ENCODE measurements around the gene PLAGL1.

Gene PLAGL1

DNA sequence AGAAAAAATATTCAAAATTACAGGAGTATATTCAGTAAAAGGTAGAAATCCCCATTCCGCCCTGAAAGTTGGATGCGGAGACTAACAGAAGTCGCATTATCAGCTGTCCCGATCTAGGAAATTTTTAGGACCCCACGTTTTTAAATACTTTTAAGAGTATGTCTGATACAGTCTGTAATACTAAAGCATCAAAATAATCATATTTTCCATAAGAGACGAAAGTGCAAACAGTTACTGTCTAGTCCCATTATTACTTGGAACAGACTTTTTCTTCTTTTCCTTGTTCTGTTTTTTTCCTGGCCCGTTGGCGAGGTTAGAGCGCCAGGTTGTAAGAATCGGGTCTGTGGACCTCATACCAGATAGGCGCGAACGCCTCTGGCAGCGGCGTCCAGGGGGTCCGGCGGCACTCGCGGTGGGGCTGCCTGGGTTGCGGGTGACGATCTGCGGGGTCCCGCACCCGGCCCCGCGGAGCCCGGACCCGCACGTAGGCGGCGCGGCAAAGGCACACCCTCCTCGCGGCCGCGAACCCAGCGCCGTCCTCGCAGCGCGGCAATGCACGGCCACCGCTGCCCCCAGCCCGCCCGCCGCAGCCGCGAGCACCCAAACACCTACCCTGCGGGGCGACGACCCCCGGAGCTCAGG lies 460 bp downstream of the PLAGL1 start:
- TF ChIP-seq, protein P1, sequence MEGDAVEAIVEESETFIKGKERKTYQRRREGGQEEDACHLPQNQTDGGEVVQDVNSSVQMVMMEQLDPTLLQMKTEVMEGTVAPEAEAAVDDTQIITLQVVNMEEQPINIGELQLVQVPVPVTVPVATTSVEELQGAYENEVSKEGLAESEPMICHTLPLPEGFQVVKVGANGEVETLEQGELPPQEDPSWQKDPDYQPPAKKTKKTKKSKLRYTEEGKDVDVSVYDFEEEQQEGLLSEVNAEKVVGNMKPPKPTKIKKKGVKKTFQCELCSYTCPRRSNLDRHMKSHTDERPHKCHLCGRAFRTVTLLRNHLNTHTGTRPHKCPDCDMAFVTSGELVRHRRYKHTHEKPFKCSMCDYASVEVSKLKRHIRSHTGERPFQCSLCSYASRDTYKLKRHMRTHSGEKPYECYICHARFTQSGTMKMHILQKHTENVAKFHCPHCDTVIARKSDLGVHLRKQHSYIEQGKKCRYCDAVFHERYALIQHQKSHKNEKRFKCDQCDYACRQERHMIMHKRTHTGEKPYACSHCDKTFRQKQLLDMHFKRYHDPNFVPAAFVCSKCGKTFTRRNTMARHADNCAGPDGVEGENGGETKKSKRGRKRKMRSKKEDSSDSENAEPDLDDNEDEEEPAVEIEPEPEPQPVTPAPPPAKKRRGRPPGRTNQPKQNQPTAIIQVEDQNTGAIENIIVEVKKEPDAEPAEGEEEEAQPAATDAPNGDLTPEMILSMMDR (IDR thresholded peaks at IDR 0.05; ENCODE audit: low read length, missing control alignments), result no peak
- DNase-seq (ENCODE audit: low read depth), result no peak
- H3K4me3 ChIP-seq (replicated peaks; ENCODE audit: low read depth, low read length), result peak overlapping the region; percentile 75

DNA sequence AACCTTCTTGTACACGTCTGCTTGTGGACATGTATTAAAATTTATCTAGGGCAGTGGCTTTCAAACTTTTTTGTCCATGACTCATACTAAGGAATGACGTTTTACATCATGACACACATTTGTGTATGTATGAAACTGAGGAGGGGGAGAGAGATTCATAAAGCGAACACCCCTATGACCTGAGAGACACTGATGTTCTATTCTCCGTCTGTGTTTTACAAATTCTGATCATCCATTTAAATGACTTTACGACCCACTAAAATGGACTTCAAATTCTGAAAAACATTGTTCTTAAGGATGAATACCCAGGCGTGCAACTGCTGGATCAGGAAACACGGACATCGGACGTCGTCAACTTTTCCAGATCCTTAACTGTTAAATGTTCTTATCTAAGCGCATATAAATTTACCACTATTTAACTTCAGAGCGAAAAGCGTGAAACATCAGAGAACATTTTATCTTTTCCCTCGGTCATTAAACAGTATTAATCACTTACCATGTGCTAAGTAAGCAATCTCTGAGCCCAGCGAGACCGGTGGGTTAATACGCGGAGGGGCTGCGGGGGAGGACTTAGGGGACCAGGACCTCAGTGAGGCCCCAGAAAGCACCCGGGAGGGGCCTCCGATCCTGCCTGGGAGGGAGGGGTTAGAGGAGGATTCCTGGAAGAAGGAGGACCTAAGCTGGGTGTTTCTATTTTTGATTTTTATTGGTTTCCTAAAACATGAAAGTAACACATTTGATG lies 1.2 kb downstream of the PLAGL1 start:
- TF ChIP-seq, protein P1 (IDR thresholded peaks at IDR 0.05; ENCODE audit: low read length, missing control alignments), result no peak
- H3K4me3 ChIP-seq (replicated peaks; ENCODE audit: low read depth, low read length), result peak overlapping the region; percentile 75
- DNase-seq (ENCODE audit: low read depth), result peak; percentile 70

DNA sequence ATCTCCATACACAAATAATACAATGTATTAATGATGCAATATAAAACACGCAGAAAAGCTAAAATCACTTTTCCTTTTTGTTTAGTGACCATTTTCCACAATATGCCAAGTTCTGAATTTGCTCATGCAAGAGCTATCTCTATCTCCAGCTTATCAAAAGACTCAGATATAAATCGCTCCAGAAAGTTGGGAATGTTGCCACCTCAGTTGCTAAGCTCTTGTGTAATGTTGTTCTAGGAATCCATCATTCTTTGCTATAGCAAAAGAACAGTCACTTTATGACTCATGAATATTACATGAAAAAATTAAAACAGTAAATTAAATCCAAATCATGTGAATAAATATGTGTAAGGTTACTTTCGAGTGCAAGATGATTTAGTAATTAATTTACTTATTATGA lies 8.7 kb downstream of the PLAGL1 start:
- DNase-seq (ENCODE audit: low read depth), result peak; percentile 84
- TF ChIP-seq, protein P1 (IDR thresholded peaks at IDR 0.05; ENCODE audit: low read length, missing control alignments), result no peak
- H3K4me3 ChIP-seq (replicated peaks; ENCODE audit: low read depth, low read length), result no peak overlapping the region

DNA sequence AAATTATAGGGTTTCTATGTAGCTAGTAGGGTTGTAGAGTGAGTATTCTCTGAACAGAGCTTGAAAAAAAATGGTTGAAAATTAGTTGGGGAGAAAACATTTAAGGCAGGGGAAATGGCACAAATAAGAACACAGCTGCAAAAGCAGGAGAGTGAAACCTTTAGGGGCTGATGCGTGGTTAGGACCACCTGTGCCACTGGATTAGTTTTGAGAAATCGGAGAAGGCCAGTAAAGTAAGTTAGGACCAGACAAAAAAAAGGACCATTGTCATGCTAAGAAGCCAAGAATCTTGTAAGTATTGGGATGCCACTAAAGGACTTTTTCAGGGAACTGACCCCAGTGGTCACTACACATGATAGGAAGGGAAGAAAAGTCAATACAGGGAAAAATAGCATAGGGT lies 9.4 kb downstream of the PLAGL1 start:
- no peak overlapping the region for H3K4me3 ChIP-seq (replicated peaks; ENCODE audit: low read depth, low read length)
- no peak for DNase-seq (ENCODE audit: low read depth)
- TF ChIP-seq, protein P1 (IDR thresholded peaks at IDR 0.05; ENCODE audit: low read length, missing control alignments), result no peak

DNA sequence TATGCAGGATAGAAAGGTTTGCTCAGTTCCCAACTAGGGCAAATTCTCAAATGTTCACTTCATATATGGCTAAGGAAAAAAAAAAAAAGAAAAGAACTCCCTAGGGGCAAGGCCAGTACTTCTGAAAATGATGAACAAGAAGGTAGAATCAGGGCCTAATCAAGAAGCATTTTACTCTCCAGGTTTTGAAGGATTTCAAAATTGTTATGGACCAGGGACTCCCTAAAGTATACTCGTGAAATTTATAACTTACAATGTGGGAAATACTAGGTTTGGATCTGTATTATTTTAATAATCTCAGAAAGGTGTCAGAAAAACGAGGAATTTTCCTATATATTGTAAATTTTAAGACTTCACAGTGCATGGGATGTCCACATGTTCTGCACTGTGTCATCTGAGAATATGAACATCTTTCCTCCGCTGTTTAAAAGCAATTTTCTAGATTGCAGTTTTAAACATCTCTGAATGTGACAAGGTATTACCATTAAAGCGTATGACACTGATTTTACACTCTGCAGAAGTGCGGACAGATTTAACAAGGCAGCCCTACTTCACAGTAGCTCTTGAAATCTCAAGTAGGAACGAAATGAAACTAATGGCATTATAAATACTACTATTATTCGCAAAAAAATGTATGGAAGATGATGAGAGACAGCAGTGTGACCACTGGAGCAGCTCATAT lies 14.0 kb downstream of the PLAGL1 start:
- H3K4me3 ChIP-seq (replicated peaks; ENCODE audit: low read depth, low read length), result no peak overlapping the region
- TF ChIP-seq, protein P1 (IDR thresholded peaks at IDR 0.05; ENCODE audit: low read length, missing control alignments), result no peak
- no peak for DNase-seq (ENCODE audit: low read depth)

DNA sequence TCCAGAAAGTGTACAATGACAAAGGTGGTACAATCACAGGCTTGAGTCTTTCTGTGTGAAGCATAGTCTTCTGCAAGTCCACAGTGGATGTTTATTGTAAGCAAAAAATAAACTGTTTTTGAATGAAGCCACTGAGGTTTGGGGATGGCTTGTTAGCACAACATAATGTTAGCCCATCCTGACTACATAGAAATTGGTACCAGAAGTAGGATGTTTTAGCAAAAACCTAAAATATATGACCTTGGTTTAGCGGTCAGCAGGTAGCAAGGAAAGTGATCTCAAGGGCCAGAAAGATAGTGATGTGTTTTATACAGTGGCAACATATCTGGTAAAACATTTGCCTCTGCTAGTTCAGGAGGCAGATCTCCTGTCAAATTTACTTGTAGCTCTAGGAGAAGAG lies 15.8 kb downstream of the PLAGL1 start:
- no peak for DNase-seq (ENCODE audit: low read depth)
- TF ChIP-seq, protein P1 (IDR thresholded peaks at IDR 0.05; ENCODE audit: low read length, missing control alignments), result no peak
- no peak overlapping the region for H3K4me3 ChIP-seq (replicated peaks; ENCODE audit: low read depth, low read length)

Data from fibroblast of pulmonary artery (primary cell).